HG02938 (cell line): Measurements from ENCODE around the gene KRTAP2-2.
"Not testable (repeated sequence)": the region's sequence is repeated elsewhere in the genome, so short reads cannot be mapped to it uniquely, and the experiment has no call there.

Experiments used
- ATAC-seq: cut with Tn5 transposase; IDR thresholded peaks from one replicate; pipeline ENCODE4 v1.9.1; 2021; ENCODE audit warnings: mild to moderate bottlenecking, moderate library complexity; ENCODE audit not compliant: unreplicated experiment

The KRTAP2-2 gene, protein sequence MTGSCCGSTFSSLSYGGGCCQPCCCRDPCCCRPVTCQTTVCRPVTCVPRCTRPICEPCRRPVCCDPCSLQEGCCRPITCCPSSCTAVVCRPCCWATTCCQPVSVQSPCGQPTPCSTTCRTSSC

DNA sequence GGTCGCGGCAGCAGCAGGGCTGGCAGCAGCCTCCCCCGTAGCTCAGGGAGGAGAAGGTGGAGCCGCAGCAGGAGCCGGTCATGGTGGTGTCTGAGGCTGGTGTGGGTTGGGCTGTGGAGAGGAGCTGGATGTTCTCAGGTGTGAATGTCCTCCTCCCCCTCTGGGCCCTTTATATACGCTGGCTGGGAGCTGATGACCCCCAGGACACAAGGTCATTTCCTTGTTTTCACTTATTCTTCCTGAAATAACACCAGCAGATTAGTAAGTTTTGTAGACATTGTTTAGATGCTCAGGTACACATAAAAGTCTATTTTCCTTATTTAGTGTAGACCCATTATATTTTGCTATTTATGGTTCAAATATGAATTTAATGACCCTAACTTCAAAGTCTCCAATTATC, at the start of gene KRTAP2-2:
Gene KRTAP2-2, minus strand, starts transcription at position 101 of the 400 bp plus-strand sequence. Its CDS starts 19 bp downstream, at position 82.
- ATAC-seq: not testable (repeated sequence)

- not testable (repeated sequence) for ATAC-seq
These were observed 49.5 kb upstream of the KRTAP2-2 start for GRCh38 chr17:41104386-41105038.

DNA sequence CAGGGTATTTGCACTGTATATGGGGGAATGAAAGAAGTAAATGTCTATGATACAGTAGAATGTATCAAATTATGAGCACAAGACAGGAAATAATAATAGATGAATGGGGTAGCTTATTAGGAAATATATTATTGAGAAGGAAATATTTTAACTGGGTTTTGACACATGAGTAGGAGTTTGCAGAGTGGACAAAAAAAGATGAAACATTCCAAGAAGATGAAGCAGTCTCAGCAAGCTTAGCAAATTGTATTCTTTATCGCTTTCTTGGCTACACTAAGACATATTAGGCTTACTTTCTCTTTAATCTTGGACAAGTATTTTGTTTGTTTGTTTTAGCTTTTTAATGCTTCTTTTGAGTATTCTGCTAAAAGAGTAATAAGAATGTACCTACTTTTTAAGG, 48.9 kb upstream of the KRTAP2-2 start:
- ATAC-seq: no peak

GRCh38 chr17:41101586-41102259, 46.7 kb upstream of the KRTAP2-2 start, which contains the start of gene KRTAP4-16:
Gene KRTAP4-16, minus strand, starts transcription at chr17:41102209. Its CDS starts 0 bp downstream, at chr17:41102209.
- no peak for ATAC-seq

- not testable (repeated sequence) for ATAC-seq
These were observed 44.9 kb upstream of the KRTAP2-2 start for GRCh38 chr17:41099682-41100480.

- no peak for ATAC-seq
These were observed 43.5 kb upstream of the KRTAP2-2 start for GRCh38 chr17:41098481-41098880.

DNA sequence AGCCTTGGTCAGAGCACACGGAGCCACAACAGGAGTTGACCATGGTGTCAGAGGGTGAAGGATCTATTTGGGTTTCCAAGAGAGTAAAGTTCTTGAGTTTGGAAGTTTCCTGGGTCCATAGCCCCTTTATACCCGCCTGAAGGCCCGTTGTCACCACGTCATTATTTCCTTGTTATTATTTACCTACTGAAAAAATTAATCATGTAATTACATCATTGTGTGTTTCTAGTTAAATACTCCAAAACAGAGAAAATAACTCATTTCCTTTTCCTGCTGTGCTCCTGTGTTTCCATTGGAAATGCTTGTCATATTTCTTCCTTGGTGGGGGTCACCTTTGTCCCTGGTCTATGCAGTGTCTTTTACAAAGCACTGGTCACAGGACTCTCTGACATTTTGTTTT, 43.0 kb upstream of the KRTAP2-2 start, which contains the start of gene KRTAP4-8:
Gene KRTAP4-8, minus strand, starts transcription at position 101 of the 400 bp plus-strand sequence. Its CDS starts 58 bp downstream, at position 43.
- ATAC-seq: no peak

DNA sequence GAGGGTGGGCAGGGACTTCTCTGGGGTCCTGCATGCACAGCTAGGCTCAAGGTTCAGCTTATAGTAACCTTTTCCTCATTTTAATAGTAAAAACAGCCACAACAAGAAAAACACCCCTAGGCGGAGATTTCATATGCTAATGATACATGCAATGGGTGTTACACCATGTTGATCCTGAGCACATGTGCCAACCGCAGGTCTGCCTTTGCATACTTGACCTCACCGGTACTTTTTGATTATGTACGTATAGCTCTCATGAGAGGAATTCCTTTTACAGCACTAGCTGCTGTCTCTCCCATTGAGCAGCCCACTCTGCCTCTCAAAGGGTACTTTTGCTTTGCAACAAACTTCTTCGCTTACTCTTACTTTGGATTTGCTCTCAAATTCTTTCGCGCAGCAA, 41.0 kb upstream of the KRTAP2-2 start:
- ATAC-seq: no peak

DNA sequence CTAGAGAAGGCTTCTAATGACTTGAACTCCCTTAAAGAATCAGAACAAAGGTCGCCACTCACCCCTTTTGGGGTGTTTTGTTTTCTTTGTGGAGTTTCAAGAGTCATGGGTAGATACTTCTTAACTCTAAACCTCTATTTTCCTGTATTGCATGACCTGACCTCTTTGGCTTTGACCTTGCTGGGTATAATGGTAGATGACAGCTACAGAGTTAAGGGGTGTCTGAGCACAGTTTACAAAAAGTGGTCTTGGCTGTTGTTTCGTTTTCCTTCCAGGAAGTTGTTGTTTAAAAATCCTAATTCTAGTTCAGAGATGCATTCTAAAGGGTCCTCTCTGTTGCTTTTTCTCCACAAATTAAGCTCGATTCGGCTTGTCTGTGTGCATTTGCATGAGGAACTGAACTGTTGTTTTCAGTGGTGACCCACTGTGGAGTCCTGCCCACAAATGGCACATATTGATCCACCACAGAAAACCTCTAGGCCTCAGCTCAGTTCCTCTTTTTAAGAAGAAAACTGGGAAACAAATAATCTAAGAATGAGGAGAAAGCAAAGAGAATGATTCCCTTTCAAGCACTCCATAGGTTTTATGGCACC, 33.8 kb upstream of the KRTAP2-2 start:
- not testable (repeated sequence) for ATAC-seq

DNA sequence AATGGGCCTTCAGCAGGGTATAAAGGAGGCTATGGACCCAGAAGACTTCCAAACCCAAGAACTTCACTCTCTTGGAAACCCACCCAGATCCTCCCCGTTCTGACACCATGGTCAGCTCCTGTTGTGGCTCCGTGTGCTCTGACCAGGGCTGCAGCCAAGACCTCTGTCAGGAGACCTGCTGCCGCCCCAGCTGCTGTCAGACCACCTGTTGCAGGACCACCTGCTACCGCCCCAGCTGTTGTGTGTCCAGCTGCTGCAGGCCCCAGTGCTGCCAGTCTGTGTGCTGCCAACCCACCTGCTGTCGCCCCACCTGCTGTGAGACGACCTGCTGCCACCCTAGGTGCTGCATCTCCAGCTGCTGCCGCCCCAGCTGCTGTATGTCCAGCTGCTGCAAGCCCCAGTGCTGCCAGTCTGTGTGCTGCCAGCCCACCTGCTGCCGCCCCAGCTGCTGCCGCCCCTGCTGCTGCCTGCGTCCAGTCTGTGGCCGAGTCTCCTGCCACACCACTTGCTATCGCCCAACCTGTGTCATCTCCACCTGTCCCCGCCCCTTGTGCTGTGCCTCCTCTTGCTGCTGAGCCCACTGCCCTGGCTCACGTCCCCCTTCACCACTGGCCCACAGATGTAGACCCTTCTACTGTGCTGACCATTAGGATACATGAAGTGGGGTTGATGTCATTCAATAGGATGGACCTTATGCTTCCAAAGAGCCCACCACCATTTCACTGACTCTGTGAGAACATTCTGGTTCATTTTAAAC, 29.2 kb upstream of the KRTAP2-2 start, which contains the start of gene KRTAP4-7:
Gene KRTAP4-7, plus strand, starts transcription at position 51 of the 757 bp plus-strand sequence. Its CDS starts 57 bp downstream, at position 108.
- not testable (repeated sequence) for ATAC-seq

DNA sequence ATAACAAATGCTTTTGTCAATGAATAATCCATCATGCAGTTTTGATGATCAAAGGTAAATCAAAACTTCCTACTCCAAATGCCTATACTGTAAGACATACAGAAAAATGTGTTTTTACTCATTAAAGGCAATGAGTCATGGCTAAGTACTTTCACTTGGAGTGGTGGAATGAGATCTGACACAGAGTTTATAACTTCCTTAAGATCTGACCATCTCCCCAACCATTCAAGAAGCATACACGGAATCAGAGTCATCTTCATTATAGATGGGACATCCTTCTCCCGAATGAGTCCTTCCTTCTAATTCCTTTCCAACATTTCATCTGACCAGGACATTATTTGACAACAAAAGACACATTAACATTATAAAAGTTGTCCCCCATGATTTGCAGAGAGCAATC, 28.4 kb upstream of the KRTAP2-2 start:
- ATAC-seq: not testable (repeated sequence)

- no peak for ATAC-seq
These were observed 27.6 kb upstream of the KRTAP2-2 start for GRCh38 chr17:41082626-41083025.

- ATAC-seq: no peak
These were observed 21.8 kb upstream of the KRTAP2-2 start for GRCh38 chr17:41076788-41077187.

DNA sequence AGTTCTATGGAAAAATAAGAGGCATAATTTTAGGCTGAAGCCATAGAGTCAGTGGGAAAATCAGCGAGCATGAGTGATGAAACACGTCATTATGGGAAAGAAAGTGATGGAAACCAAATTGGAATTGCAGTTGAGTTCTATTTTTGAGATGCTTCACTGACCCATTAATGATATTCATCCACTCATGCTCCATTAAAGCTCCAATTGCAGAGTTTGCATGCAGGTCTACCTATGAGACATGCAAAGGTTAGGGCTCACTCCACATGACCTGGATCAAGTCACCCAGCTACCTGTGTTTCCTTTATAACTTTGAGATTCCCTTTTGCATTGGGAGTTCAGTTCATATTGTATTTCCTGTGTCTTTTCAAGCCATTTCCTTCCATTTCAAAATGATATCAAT, 18.6 kb upstream of the KRTAP2-2 start:
- ATAC-seq: no peak

DNA sequence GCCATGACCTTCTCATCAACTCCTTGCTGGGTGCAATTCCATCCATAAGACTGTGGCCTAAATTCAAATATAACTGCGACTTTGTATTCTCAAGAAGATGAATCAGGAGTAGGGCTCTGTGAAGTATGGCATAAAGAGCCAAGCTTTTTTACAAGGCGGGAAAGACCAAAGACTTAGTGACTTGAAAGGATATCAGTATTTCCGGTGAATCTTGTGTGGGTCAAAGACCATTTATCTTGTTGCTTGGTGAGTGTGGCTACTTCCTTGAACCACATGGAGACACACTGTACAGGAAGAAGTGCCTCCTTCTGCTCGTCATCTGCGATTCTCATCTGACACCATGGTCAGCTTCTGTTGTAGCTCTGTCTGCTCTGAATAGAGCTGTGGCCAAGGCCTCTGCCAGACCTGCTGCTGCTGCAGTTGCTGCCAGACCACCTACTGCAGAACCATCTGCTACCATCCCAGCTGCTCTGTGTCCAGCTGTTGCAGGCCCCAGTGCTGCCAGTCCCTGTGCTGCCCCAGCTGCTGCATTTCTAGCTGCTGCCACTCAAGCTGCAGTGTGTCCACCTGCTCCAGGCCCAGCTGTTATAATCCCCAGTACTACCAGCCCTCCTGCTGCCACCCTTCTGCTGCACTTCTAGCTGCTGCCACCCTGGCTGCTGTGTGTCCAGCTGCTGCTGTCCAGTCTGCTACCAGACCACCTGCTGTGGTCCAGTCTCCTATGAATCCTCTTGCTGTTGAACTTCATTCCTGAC, 16.8 kb upstream of the KRTAP2-2 start:
- no peak for ATAC-seq

DNA sequence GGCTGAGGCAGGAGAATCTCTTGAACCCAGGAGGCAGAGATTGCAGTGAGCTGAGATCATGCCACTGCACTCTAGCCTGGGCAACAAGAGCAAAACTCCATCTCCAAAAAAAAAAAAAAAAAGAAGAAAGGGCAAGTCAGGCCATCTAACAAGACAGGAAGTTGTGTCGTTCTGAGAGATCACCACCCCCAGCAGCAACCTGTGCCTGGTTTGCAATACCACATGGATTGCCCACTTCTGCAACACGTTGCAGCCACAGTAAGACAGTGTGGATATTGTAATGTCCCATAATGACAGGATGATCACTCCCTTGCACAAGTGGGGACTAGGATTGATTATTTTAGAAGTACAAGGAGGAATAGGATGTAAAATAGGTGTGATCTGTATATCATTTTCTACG, 14.0 kb upstream of the KRTAP2-2 start:
- no peak for ATAC-seq

- ATAC-seq: no peak
These were observed 12.3 kb upstream of the KRTAP2-2 start for GRCh38 chr17:41067281-41067680.

GRCh38 chr17:41065829-41066624, 11.0 kb upstream of the KRTAP2-2 start, which contains the start of gene KRTAP2-4:
Gene KRTAP2-4, minus strand, starts transcription at chr17:41065879. Its CDS starts 34 bp downstream, at chr17:41065845.
- ATAC-seq: no peak
